Spleen (tissue), 7 donors: Measurements from ENCODE around the gene PAM.

ENCODE experiments used
- CTCF ChIP-seq, 11 experiments: fragments of 200-600 bp in 7 of 11; fragments of 450-650 bp in 4 of 11; sonication (generic) in 4 of 11; IDR thresholded peaks in 8 of 11; conservative IDR thresholded peaks in 3 of 11; 1 replicate in 7 of 11; 2 replicates in 4 of 11; pipeline versions ENCODE4 v1.4.0 to v1.8.0; 2016 to 2021; ENCODE audit warnings: antibody characterized with exemption in 11 of 11, inconsistent platforms in 4 of 11, mild to moderate bottlenecking in 1 of 11
- POLR2AphosphoS5 ChIP-seq, 3 donors: sonication (generic); formaldehyde crosslinking; IDR thresholded peaks; one replicate each; pipeline ENCODE4 v1.5.1; 2017; ENCODE audit warnings: antibody characterized with exemption in 3 of 3
- donor health status: DM: no; HTN: no; CAD: no; lungs with moderate emphysema.
- donor health status: DM: no; HTN: no; CAD: no.
- donor health status: DM: no; HTN: no; CAD: no.

GRCh38 chr5:102759289-102759688 lies 4.2 kb downstream of the PAM start:
- TF ChIP-seq POLR2AphosphoS5 (IDR thresholded peaks at IDR 0.05) (no peak), CTCF (IDR thresholded peaks at IDR 0.05 in 8 of 11, conservative IDR thresholded peaks at IDR 0.05 in 3 of 11) (no peak)
